GM12874 (cell line): ENCODE data around the gene SOHLH2.

Experiments used
- CTCF ChIP-seq: IDR thresholded peaks from 2 replicates; pipeline ENCODE4 v1.5.1; 2011; ENCODE audit warnings: low read depth, mild to moderate bottlenecking, control low read depth, low read length, moderate library complexity; ENCODE audit not compliant: insufficient read depth

SOHLH2 gene

DNA sequence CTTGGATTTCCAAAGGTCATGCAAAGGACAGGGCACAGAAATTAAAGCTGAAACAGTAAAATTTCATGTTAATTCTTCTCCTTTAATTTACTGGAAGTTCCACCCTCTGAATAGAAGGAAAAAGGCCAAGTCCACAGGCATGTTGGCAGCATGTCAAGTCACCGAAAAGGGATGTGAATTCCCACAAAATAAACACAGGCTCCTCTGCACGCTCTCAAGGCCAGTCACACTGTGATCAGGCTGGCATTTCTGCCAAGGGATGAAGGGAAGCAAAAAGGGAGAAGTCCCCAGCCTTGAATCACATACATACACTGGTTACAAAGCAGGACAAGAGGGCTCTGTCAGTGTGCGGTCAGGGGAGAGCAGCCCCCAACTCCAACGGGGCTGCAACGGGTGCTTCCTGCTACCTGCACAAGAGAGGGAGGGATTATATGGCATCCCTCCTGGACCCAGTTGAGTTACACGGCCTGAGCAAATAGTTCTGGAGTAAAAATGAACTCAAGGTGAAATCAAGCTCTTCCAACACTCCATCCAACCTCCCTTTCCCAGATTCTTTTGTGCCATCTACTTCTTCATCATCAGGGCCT is 90.0 kb downstream of the SOHLH2 start:
- no peak for TF ChIP-seq CTCF
